ENCODE results near the gene GALNT13. TPM values are rescaled to one million over a fixed set of nuclear protein-coding genes. Genes with fewer than 3 reads are reported as not detected.

Gene GALNT13
- total and polyA plus RNA-seq, 2 donors (not counting 1 experiment from before 2014, with no cell fraction given), result not detected

- DNase-seq (no peak), ATAC-seq (ENCODE audit: low read depth) (no peak)
- Histone ChIP-seq H3K4me1 (ENCODE audit: control insufficient read depth in 2 of 2, insufficient read depth in 2 of 2, low read length in 2 of 2) (no peaks in the 10 kb centered on the region), H3K9me3 (ENCODE audit: control extremely low read depth in 1 of 3, control insufficient read depth in 2 of 3, insufficient read depth in 1 of 3, low read length in 2 of 3) (peaks cover 0 to 5% (median 0%) of the 10 kb centered on the region in 3 donors), H3K27me3 (replicated peaks in 1 of 4; ENCODE audit: control extremely low read depth in 1 of 4, control insufficient read depth in 3 of 4, insufficient read depth in 4 of 4, low read length in 3 of 4) (peaks cover 0 to 8% (median 0%) of the 10 kb centered on the region in 4 experiments), H3K36me3 (replicated peaks in 1 of 2; ENCODE audit: control extremely low read depth in 1 of 2, control insufficient read depth in 1 of 2, extremely low read depth in 1 of 2, insufficient read depth in 2 of 2, low read length in 1 of 2) (no peaks in the 10 kb centered on the region), H3K9ac (ENCODE audit: low read length) (no peak overlapping the region), H3K27ac (ENCODE audit: low read length in 2 of 2) (no peak overlapping the region), H3K79me2 (ENCODE audit: control insufficient read depth, insufficient read depth, low read length) (no peaks in the 10 kb centered on the region), H3K4me3 (ENCODE audit: control extremely low read depth in 1 of 5, extremely low read depth in 1 of 5, insufficient read depth in 1 of 5, low read depth in 2 of 5, low read length in 4 of 5) (no peak overlapping the region), H2AFZ (ENCODE audit: insufficient read depth, low read depth, low read length, poor library complexity, severe bottlenecking) (no peak overlapping the region), H4K20me1 (ENCODE audit: control insufficient read depth, insufficient read depth, low read length, poor library complexity, severe bottlenecking) (no peaks in the 10 kb centered on the region), H3K4me2 (replicated peaks; ENCODE audit: low read depth, low read length, poor library complexity, severe bottlenecking) (no peak overlapping the region)
- H3K4me1 Mint-ChIP-seq, result no peaks in the 10 kb centered on the region
- TF ChIP-seq, protein P1, sequence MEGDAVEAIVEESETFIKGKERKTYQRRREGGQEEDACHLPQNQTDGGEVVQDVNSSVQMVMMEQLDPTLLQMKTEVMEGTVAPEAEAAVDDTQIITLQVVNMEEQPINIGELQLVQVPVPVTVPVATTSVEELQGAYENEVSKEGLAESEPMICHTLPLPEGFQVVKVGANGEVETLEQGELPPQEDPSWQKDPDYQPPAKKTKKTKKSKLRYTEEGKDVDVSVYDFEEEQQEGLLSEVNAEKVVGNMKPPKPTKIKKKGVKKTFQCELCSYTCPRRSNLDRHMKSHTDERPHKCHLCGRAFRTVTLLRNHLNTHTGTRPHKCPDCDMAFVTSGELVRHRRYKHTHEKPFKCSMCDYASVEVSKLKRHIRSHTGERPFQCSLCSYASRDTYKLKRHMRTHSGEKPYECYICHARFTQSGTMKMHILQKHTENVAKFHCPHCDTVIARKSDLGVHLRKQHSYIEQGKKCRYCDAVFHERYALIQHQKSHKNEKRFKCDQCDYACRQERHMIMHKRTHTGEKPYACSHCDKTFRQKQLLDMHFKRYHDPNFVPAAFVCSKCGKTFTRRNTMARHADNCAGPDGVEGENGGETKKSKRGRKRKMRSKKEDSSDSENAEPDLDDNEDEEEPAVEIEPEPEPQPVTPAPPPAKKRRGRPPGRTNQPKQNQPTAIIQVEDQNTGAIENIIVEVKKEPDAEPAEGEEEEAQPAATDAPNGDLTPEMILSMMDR (IDR thresholded peaks at IDR 0.05), result no peak
- no peak for TF ChIP-seq EZH2 (IDR thresholded peaks at IDR 0.05; ENCODE audit: borderline replicate concordance, insufficient read depth, low read depth, low read length, poor library complexity, severe bottlenecking)
- intact Hi-C loops (cut with micrococcal nuclease), result no loop called here
- no peak overlapping the region for H3K27ac Mint-ChIP-seq
- no peak overlapping the region for H3K4me3 Mint-ChIP-seq
- CTCF ChIA-PET, result no interaction called here
- peaks cover 12% of the 10 kb centered on the region for H3K27me3 Mint-ChIP-seq
- POLR2A ChIA-PET, result no interaction called here
- peaks cover 3% of the 10 kb centered on the region for H3K9me3 Mint-ChIP-seq (ENCODE audit: insufficient read depth)
Observed at GRCh38 chr2:153866595-153866994, 5.1 kb upstream of the GALNT13 start.

- Mint-ChIP-seq H3K27me3 (peaks cover 32% of the 10 kb centered on the region), H3K9me3 (ENCODE audit: insufficient read depth) (peaks cover 3% of the 10 kb centered on the region), H3K4me1 (no peaks in the 10 kb centered on the region), H3K4me3 (no peak overlapping the region), H3K27ac (no peak overlapping the region)
- no peak overlapping the region for H2AFZ ChIP-seq (ENCODE audit: insufficient read depth, low read depth, low read length, poor library complexity, severe bottlenecking)
- CTCF ChIA-PET, result no interaction called here
- H3K4me1 ChIP-seq (ENCODE audit: control insufficient read depth in 2 of 2, insufficient read depth in 2 of 2, low read length in 2 of 2), result no peaks in the 10 kb centered on the region
- no peak overlapping the region for H3K9ac ChIP-seq (ENCODE audit: low read length)
- H4K20me1 ChIP-seq (ENCODE audit: control insufficient read depth, insufficient read depth, low read length, poor library complexity, severe bottlenecking), result no peaks in the 10 kb centered on the region
- no peak overlapping the region for H3K4me2 ChIP-seq (replicated peaks; ENCODE audit: low read depth, low read length, poor library complexity, severe bottlenecking)
- peaks cover 0 to 12% (median 0%) of the 10 kb centered on the region in 4 experiments for H3K27me3 ChIP-seq (replicated peaks in 1 of 4; ENCODE audit: control extremely low read depth in 1 of 4, control insufficient read depth in 3 of 4, insufficient read depth in 4 of 4, low read length in 3 of 4)
- peaks cover 0 to 13% (median 0%) of the 10 kb centered on the region in 3 donors for H3K9me3 ChIP-seq (ENCODE audit: control extremely low read depth in 1 of 3, control insufficient read depth in 2 of 3, insufficient read depth in 1 of 3, low read length in 2 of 3)
- intact Hi-C loops (cut with micrococcal nuclease), result no loop called here
- no peak overlapping the region for H3K27ac ChIP-seq (ENCODE audit: low read length in 2 of 2)
- no peaks in the 10 kb centered on the region for H3K36me3 ChIP-seq (replicated peaks in 1 of 2; ENCODE audit: control extremely low read depth in 1 of 2, control insufficient read depth in 1 of 2, extremely low read depth in 1 of 2, insufficient read depth in 2 of 2, low read length in 1 of 2)
- WGBS (ENCODE audit: insufficient coverage), result no CpG with 5 or more reads among the region's 3 CpGs
- POLR2A ChIA-PET, result no interaction called here
- no peak for TF ChIP-seq EZH2 (IDR thresholded peaks at IDR 0.05; ENCODE audit: borderline replicate concordance, insufficient read depth, low read depth, low read length, poor library complexity, severe bottlenecking)
- TF ChIP-seq, protein P1 (IDR thresholded peaks at IDR 0.05), result no peak
- ATAC-seq (ENCODE audit: low read depth), result no peak
- H3K79me2 ChIP-seq (ENCODE audit: control insufficient read depth, insufficient read depth, low read length), result no peaks in the 10 kb centered on the region
- H3K4me3 ChIP-seq (ENCODE audit: control extremely low read depth in 1 of 5, extremely low read depth in 1 of 5, insufficient read depth in 1 of 5, low read depth in 2 of 5, low read length in 4 of 5), result no peak overlapping the region
- no peak for DNase-seq
Observed at GRCh38 chr2:153870308-153870707, 1.4 kb upstream of the GALNT13 start.
